Spleen (tissue), 11 donors: ENCODE data around the gene NME3. TPM values are rescaled to one million over a fixed set of nuclear protein-coding genes. Genes with fewer than 3 reads are reported as not detected.

ENCODE experiments used
- DNase-seq: peaks from one replicate; pipeline ENCODE4 v3.0.0-alpha.2; 2020
- H3K27ac ChIP-seq, 8 donors: fragments of 200-600 bp; sonication (generic) in 7 of 8; 1 replicate in 4 of 8; 2 replicates in 4 of 8; pipeline versions ENCODE4 v1.5.0 to v1.8.0; 2016 to 2021; ENCODE audit warnings: inconsistent platforms in 4 of 8, mild to moderate bottlenecking in 4 of 8, moderate library complexity in 1 of 8
- H3K27me3 ChIP-seq, 7 donors: fragments of 200-600 bp; sonication (generic) in 6 of 7; replicated peaks in 1 of 7; 1 replicate in 4 of 7; 2 replicates in 3 of 7; pipeline versions ENCODE4 v1.5.0 to v1.8.0; 2016 to 2021; ENCODE audit warnings: inconsistent platforms in 3 of 7, mild to moderate bottlenecking in 1 of 7
- H3K36me3 ChIP-seq, 6 donors: fragments of 200-600 bp; sonication (generic) in 5 of 6; 1 replicate in 4 of 6; 2 replicates in 2 of 6; pipeline versions ENCODE4 v1.5.0 to v1.8.0; 2016 to 2021; ENCODE audit warnings: inconsistent platforms in 2 of 6
- H3K4me1 ChIP-seq, 6 donors: fragments of 200-600 bp; sonication (generic) in 5 of 6; 1 replicate in 3 of 6; 2 replicates in 3 of 6; pipeline versions ENCODE4 v1.5.0 to v1.8.0; 2016 to 2021; ENCODE audit warnings: inconsistent platforms in 3 of 6
- H3K4me3 ChIP-seq, 8 donors: fragments of 200-600 bp; sonication (generic) in 7 of 8; 1 replicate in 4 of 8; 2 replicates in 4 of 8; pipeline versions ENCODE4 v1.5.0 to v1.8.0; 2016 to 2021; ENCODE audit warnings: inconsistent platforms in 4 of 8, mild to moderate bottlenecking in 4 of 8, moderate library complexity in 2 of 8
- H3K9me3 ChIP-seq, 8 donors: fragments of 200-600 bp; sonication (generic) in 7 of 8; 1 replicate in 4 of 8; 2 replicates in 4 of 8; pipeline versions ENCODE4 v1.5.0 to v1.8.0; 2016 to 2021; ENCODE audit warnings: inconsistent platforms in 4 of 8
- POLR2A ChIP-seq, 3 donors: fragments of 450-650 bp; IDR thresholded peaks; one replicate each; pipeline ENCODE4 v1.5.1; 2017; ENCODE audit warnings: antibody characterized with exemption in 3 of 3, mild to moderate bottlenecking in 1 of 3
- POLR2AphosphoS5 ChIP-seq, 3 donors: sonication (generic); formaldehyde crosslinking; IDR thresholded peaks; one replicate each; pipeline ENCODE4 v1.5.1; 2017; ENCODE audit warnings: antibody characterized with exemption in 3 of 3
- WGBS, 5 donors: extraction: QIAGEN DNeasy Blood & Tissue Kit in 3 of 5; methylation state at CpG; one replicate each; pipeline versions ENCODE4 v1.1.5 to v1.1.7; 2013 to 2018; 5-methylcytosine and 5-hydroxymethylcytosine counted together
- intact Hi-C: fragments of 100-400 bp; cut with DNase I; formaldehyde crosslinking; loops from one replicate; pipeline ENCODE4 v1.15.0; 2023; ENCODE audit warnings: low total_unique reads
- polyA plus RNA-seq, 3 donors: library from polyadenylated mRNA; stranded (reverse); fragments of 200-250 nt; gene quantifications; one replicate each; pipeline ENCODE4 v1.2.1, GENCODE V29; 2013
- total RNA-seq, 7 donors: library from RNA; depleted of rRNA in 3 of 7; stranded (reverse); fragments of >200 nt in 3 of 7; fragmentation: NEBNext Ultra II Directional in 4 of 7; extraction: Animal tissue kit (Norgen Biotek cat#: 25700) in 4 of 7; gene quantifications; one replicate each; pipeline versions ENCODE4 v1.1.0 to v1.2.1, GENCODE V29; 2016 to 2021
- TF ChIP-seq, protein P1 (sequence below), 11 experiments: fragments of 200-600 bp in 7 of 11; fragments of 450-650 bp in 4 of 11; sonication (generic) in 4 of 11; IDR thresholded peaks in 8 of 11; conservative IDR thresholded peaks in 3 of 11; 1 replicate in 7 of 11; 2 replicates in 4 of 11; pipeline versions ENCODE4 v1.4.0 to v1.8.0; 2016 to 2021; ENCODE audit warnings: antibody characterized with exemption in 11 of 11, inconsistent platforms in 4 of 11, mild to moderate bottlenecking in 1 of 11
- donor health status: healthy with polysubstance abuse.
- donor health status: DM: no; HTN: no; CAD: no; lungs with moderate emphysema.
- donor health status: DM: no; HTN: no; CAD: no.
- donor health status: Bipolar disorder and iron deficiency.
- donor health status: healthy.
- donor health status: DM: no; HTN: no; CAD: no.
- donor health status: DM: yes; HTN: yes; CAD: no.

The NME3 gene
- total and polyA plus RNA-seq, 10 donors = 51.0 to 283 (median 76.9) TPM

DNA sequence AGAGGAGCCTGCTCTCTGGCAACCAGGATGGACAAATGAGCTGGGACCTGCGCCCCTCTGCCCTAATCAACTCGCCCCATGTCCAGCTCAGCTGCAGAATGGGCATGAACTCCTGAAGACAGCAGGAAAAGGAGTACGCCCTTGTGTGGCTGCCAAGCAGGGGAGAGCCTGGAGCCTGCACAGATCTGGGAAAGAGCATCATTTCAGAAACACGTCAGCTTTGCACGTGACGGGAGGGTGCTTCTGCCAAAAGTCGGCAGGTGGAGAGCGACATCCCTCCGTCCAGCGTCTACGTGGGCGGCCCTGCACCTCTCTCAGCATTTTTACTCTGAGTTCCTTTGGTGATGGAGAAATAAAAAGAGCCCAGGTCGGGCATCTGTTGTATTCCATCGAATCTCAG, 18.5 kb downstream of the NME3 start:
- TF ChIP-seq POLR2AphosphoS5 (IDR thresholded peaks at IDR 0.05) (no peak), POLR2A (IDR thresholded peaks at IDR 0.05) (no peak)
- TF ChIP-seq, protein P1, sequence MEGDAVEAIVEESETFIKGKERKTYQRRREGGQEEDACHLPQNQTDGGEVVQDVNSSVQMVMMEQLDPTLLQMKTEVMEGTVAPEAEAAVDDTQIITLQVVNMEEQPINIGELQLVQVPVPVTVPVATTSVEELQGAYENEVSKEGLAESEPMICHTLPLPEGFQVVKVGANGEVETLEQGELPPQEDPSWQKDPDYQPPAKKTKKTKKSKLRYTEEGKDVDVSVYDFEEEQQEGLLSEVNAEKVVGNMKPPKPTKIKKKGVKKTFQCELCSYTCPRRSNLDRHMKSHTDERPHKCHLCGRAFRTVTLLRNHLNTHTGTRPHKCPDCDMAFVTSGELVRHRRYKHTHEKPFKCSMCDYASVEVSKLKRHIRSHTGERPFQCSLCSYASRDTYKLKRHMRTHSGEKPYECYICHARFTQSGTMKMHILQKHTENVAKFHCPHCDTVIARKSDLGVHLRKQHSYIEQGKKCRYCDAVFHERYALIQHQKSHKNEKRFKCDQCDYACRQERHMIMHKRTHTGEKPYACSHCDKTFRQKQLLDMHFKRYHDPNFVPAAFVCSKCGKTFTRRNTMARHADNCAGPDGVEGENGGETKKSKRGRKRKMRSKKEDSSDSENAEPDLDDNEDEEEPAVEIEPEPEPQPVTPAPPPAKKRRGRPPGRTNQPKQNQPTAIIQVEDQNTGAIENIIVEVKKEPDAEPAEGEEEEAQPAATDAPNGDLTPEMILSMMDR (IDR thresholded peaks at IDR 0.05 in 8 of 11, conservative IDR thresholded peaks at IDR 0.05 in 3 of 11) = no peak
- DNase-seq = no peak
- 94 to 96% (median 94%) methylated on average over 14 of the region's 14 CpGs for WGBS, 5 donors
- intact Hi-C loops = no loop called here
- H3K36me3 ChIP-seq = peaks cover 3 to 98% (median 67%) of the 10 kb centered on the region in 6 donors
- H3K27ac ChIP-seq = no peak overlapping the region
- H3K27me3 ChIP-seq = no peaks in the 10 kb centered on the region
- no peaks in the 10 kb centered on the region for H3K9me3 ChIP-seq
- H3K4me3 ChIP-seq = no peak overlapping the region
- peaks cover 0 to 8% (median 0%) of the 10 kb centered on the region in 6 donors for H3K4me1 ChIP-seq

DNA sequence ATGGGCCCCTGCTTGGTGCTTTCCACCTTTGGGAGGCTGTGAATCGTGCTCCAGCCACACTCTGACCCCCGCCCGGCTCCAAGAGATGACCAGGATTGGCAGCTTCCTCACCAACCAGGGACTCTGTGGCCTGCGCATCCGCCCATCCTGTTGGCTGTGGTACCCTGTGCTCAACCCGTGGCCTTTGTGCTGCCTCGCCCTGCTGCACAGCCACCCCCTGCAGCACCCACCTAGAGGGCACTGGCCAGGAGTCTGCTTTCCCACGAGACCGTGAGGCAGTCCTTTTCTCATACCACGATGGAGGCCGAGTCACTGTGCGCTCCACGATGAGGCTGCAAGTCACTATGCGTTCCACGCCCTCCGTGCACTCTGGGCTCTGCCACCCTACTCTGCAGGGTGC, 19.4 kb downstream of the NME3 start:
- no peak overlapping the region for H3K4me3 ChIP-seq
- peaks cover 0 to 3% (median 0%) of the 10 kb centered on the region in 6 donors for H3K4me1 ChIP-seq
- 94 to 97% (median 96%) methylated on average over 16 of the region's 16 CpGs for WGBS, 5 donors
- DNase-seq = no peak
- H3K27ac ChIP-seq = no peak overlapping the region
- no peaks in the 10 kb centered on the region for H3K9me3 ChIP-seq
- TF ChIP-seq POLR2A (IDR thresholded peaks at IDR 0.05) (no peak), POLR2AphosphoS5 (IDR thresholded peaks at IDR 0.05) (peak in 1 of 3 donors; percentile 58)
- TF ChIP-seq, protein P1 (IDR thresholded peaks at IDR 0.05 in 8 of 11, conservative IDR thresholded peaks at IDR 0.05 in 3 of 11) = no peak
- H3K27me3 ChIP-seq = no peaks in the 10 kb centered on the region
- intact Hi-C loops = no loop called here
- peaks cover 3 to 98% (median 72%) of the 10 kb centered on the region in 6 donors for H3K36me3 ChIP-seq

DNA sequence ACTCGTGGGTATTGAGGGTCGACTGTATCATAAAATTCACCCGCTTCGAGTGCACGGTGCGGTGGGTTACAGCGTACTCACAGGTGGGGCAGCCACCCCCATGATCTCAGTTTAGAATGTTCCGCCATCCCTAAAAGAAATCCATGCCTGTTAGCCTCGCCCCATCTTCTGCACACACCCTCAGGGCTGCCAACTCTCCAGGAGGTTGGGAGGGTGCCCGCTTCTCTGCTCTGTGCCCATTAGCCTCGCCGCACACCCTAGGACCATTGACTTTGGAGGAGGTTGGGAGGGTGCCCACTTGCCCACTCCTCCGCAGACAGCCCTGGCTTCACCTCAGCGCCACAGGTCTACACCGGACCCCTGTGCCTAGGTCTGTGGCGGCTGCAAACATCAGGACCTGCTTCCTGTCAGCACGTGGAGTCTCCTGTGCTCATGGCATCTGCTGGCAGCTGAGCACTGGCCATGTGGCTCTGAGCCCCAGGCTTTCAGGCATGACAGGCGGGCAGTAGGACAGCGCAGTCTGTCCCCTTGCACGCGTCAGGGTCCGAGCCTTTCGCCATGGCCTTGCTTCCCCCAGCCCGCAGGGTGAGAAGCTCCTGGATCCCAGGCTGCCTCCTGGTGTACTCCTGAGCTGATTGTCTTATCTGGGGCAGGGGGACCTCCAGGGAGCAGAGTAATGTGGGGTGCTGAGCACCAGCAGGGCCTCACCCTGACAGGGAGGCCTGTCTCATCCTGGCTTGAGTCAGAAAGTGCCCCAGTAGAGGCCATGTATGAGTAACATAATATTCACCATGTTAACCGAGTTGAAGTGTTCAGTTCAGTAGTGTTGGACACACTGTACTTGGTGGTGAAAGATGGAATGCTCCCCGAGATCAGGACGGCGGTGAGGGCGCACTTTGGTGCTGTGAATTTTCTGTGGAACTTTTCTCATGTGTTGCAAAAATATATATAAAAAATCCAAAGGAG, 21.9 kb downstream of the NME3 start:
- H3K4me1 ChIP-seq = no peaks in the 10 kb centered on the region
- 92 to 98% (median 95%) methylated on average over 24 to 29 of the region's 29 CpGs for WGBS, 5 donors
- H3K4me3 ChIP-seq = no peak overlapping the region
- no peak overlapping the region for H3K27ac ChIP-seq
- no peaks in the 10 kb centered on the region for H3K27me3 ChIP-seq
- intact Hi-C loops = no loop called here
- H3K36me3 ChIP-seq = peaks cover 3 to 100% (median 90%) of the 10 kb centered on the region in 6 donors
- peak; percentile 52 for DNase-seq
- TF ChIP-seq POLR2AphosphoS5 (IDR thresholded peaks at IDR 0.05) = peak in 1 of 3 donors; percentile 35
- TF ChIP-seq, protein P1 (IDR thresholded peaks at IDR 0.05 in 8 of 11, conservative IDR thresholded peaks at IDR 0.05 in 3 of 11) = no peak
- TF ChIP-seq POLR2A (IDR thresholded peaks at IDR 0.05) = no peak
- no peaks in the 10 kb centered on the region for H3K9me3 ChIP-seq

DNA sequence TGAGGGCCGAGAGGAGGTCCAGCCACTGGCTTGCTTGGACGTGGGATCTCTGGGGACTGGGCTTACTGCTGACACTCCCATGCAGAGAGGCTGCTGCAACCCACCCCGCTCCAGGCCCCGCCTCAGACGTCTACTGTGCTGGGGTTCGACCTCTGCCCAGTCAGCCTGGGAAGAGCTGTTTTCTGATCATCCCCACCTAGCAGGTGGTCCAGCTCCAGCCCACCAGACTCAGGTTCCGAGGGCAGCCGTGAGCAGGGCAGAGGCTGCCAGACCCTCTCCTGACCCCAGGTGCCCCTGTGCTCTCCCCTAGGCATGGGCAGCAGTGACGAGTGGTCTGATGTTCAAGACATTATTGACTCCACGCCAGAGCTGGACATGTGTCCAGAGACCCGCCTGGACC, 23.4 kb downstream of the NME3 start:
- Histone ChIP-seq H3K36me3 (peaks cover 3 to 100% (median 94%) of the 10 kb centered on the region in 6 donors), H3K4me3 (no peak overlapping the region), H3K9me3 (no peaks in the 10 kb centered on the region), H3K27ac (no peak overlapping the region), H3K4me1 (no peaks in the 10 kb centered on the region), H3K27me3 (no peaks in the 10 kb centered on the region)
- intact Hi-C loops = no loop called here
- 89 to 95% (median 94%) methylated on average over 6 to 11 of the region's 11 CpGs for WGBS, 5 donors
- TF ChIP-seq POLR2A (IDR thresholded peaks at IDR 0.05) (no peak), POLR2AphosphoS5 (IDR thresholded peaks at IDR 0.05) (no peak)
- TF ChIP-seq, protein P1 (IDR thresholded peaks at IDR 0.05 in 8 of 11, conservative IDR thresholded peaks at IDR 0.05 in 3 of 11) = no peak
- DNase-seq = no peak
